Measurements from ENCODE around the gene SLC17A3. TPM values are rescaled to one million over a fixed set of nuclear protein-coding genes. Genes with fewer than 3 reads are reported as not detected.

SLC17A3 gene
- total and polyA plus RNA-seq, 2 donors (not counting 3 experiments of a cell fraction or from before 2014, with no cell fraction given), result not detected

DNA sequence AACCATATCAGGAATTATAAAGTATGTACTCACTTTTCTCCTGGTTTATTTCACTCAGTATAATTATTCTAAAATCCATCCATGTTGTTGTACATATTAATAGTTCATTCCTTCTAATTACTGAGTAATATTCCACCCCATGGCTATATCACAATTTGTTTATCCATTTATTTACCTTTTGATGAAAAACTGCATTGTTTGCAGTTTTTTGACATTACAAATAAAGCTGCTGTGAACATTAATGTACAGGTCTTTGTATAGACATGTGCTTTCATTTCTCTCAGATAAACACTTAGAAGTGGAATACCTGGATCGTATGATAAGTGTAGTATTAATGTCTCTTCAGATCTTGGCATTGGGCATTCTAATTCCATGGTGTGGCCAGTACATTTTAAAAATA, 4.2 kb downstream of the SLC17A3 start:
- Histone ChIP-seq H4K20me1 (replicated peaks; ENCODE audit: control insufficient read depth, extremely low read depth, insufficient read depth, low read length) (no peaks in the 10 kb centered on the region), H3K36me3 (ENCODE audit: control insufficient read depth in 2 of 2, extremely low read depth in 1 of 2, insufficient read depth in 2 of 2, low read length in 2 of 2) (no peaks in the 10 kb centered on the region), H3K4me2 (ENCODE audit: insufficient read depth, low read length) (no peak overlapping the region), H3K27me3 (ENCODE audit: control insufficient read depth in 2 of 2, insufficient read depth in 2 of 2, low read length in 2 of 2) (peaks cover 2 to 3% of the 10 kb centered on the region in 2 experiments), H3K79me2 (ENCODE audit: control insufficient read depth, insufficient read depth, low read length) (no peaks in the 10 kb centered on the region), H3K9me3 (replicated peaks; ENCODE audit: control insufficient read depth, insufficient read depth, low read length) (no peaks in the 10 kb centered on the region), H3K4me1 (ENCODE audit: control insufficient read depth, extremely low read depth, insufficient read depth, low read length) (no peaks in the 10 kb centered on the region), H2AFZ (ENCODE audit: low read depth, low read length) (no peak overlapping the region), H3K9me1 (replicated peaks; ENCODE audit: control insufficient read depth, extremely low read depth, insufficient read depth, low read length) (no peaks in the 10 kb centered on the region), H3K4me3 (replicated peaks in 1 of 3; ENCODE audit: insufficient read depth in 1 of 3, low read depth in 1 of 3, low read length in 3 of 3) (no peak overlapping the region), H3K27ac (ENCODE audit: insufficient read depth, low read depth, low read length) (no peak overlapping the region), H3K9ac (replicated peaks; ENCODE audit: extremely low read depth, insufficient read depth, low read length) (no peak overlapping the region)
- CTCF ChIA-PET, result no interaction called here
- no peak for DNase-seq (ENCODE audit: low read depth, low spot score)
- dilution Hi-C loops (cut with MboI; ENCODE audit: extremely low pct_ligation_motif_present, low sequenced_read_pairs) (no loop called here), intact Hi-C loops (cut with micrococcal nuclease) (no loop called here)
- no peak for TF ChIP-seq JUN (IDR thresholded peaks at IDR 0.05; ENCODE audit: borderline replicate concordance, insufficient read depth, insufficient read length, low read depth)
- TF ChIP-seq CTCF (IDR thresholded peaks at IDR 0.05; ENCODE audit: extremely low read depth in 1 of 2, insufficient read depth in 1 of 2, low read depth in 1 of 2, low read length in 2 of 2), result no peak
- no peak for TF ChIP-seq POLR2A (IDR thresholded peaks at IDR 0.05; ENCODE audit: low read depth, low read length)
- no peak for TF ChIP-seq MAX (IDR thresholded peaks at IDR 0.05; ENCODE audit: insufficient read depth, insufficient read length)
- TF ChIP-seq MYC (IDR thresholded peaks at IDR 0.05; ENCODE audit: low read depth, low read length), result no peak
- no peak for TF ChIP-seq EZH2 (IDR thresholded peaks at IDR 0.05; ENCODE audit: borderline replicate concordance, low read depth, low read length, severe bottlenecking)
- no peak for TF ChIP-seq POLR2AphosphoS5 (IDR thresholded peaks at IDR 0.05; ENCODE audit: insufficient read depth, low read depth, low read length)
- no peak for TF ChIP-seq FOS (IDR thresholded peaks at IDR 0.05; ENCODE audit: borderline replicate concordance, insufficient read depth, low read length)
- no peak for TF ChIP-seq GATA2 (IDR thresholded peaks at IDR 0.05; ENCODE audit: insufficient read depth, insufficient read length, low read depth, low read length)
- no TSS peak for BruUV-seq (replicated peaks)
- no peak for FAIRE-seq
- POLR2A ChIA-PET, result no interaction called here
